Astrocyte of the spinal cord (primary cell): ENCODE data around the gene FBXO17.

Experiments used
- DNase-seq: peaks from one replicate; pipeline ENCODE4 v3.0.0; 2011; ENCODE audit warnings: low read depth, low spot score
- H3K4me3 ChIP-seq: 2 replicates; pipeline ENCODE4 v1.5.1; 2011; ENCODE audit warnings: low read depth, mild to moderate bottlenecking, low read length, moderate library complexity
- CTCF ChIP-seq: IDR thresholded peaks from 2 replicates; pipeline ENCODE4 v1.5.1; 2012; ENCODE audit warnings: low read depth, mild to moderate bottlenecking, low read length, inconsistent platforms
- in situ Hi-C: cut with HindIII; loops from 2 replicates; pipeline ENCODE4 v1.10.0; 2017; ENCODE audit warnings: low sequenced_read_pairs

FBXO17 gene

GRCh38 chr19:38952395-38953165 lies 23.0 kb downstream of the FBXO17 start:
- peak; percentile 45 for TF ChIP-seq CTCF
- DNase-seq, result no peak
- H3K4me3 ChIP-seq, result no peak overlapping the region
- in situ Hi-C loops, result no loop called here

- TF ChIP-seq CTCF, result no peak
- in situ Hi-C loops, result no loop called here
- H3K4me3 ChIP-seq, result no peak overlapping the region
- DNase-seq, result no peak
Measured at GRCh38 chr19:38951187-38951586, 24.4 kb downstream of the FBXO17 start.

GRCh38 chr19:38949580-38950367 lies 25.8 kb downstream of the FBXO17 start:
- no peak for TF ChIP-seq CTCF
- peak overlapping the region; percentile 33 for H3K4me3 ChIP-seq
- peak; percentile 82 for DNase-seq
- in situ Hi-C loops, result no loop called here

GRCh38 chr19:38946229-38947010 lies 29.1 kb downstream of the FBXO17 start:
- DNase-seq, result no peak
- in situ Hi-C loops, result no loop called here
- TF ChIP-seq CTCF, result no peak
- H3K4me3 ChIP-seq, result no peak overlapping the region

GRCh38 chr19:38945562-38946228 lies 29.8 kb downstream of the FBXO17 start:
- TF ChIP-seq CTCF, result no peak
- in situ Hi-C loops, result no loop called here
- no peak overlapping the region for H3K4me3 ChIP-seq
- no peak for DNase-seq

- no peak for DNase-seq
- TF ChIP-seq CTCF, result no peak
- H3K4me3 ChIP-seq, result no peak overlapping the region
- in situ Hi-C loops, result no loop called here
Measured at GRCh38 chr19:38944981-38945506, 30.5 kb downstream of the FBXO17 start.
